GM18870 (cell line): ENCODE data around the gene EIF6.

Experiments used
- ATAC-seq: cut with Tn5 transposase; IDR thresholded peaks from one replicate; pipeline ENCODE4 v1.9.1; 2021; ENCODE audit warnings: moderate library complexity; ENCODE audit not compliant: unreplicated experiment

Gene EIF6

GRCh38 chr20:35295674-35296073, 11.1 kb upstream of the EIF6 start:
- ATAC-seq = no peak

GRCh38 chr20:35295058-35295457, 10.5 kb upstream of the EIF6 start:
- no peak for ATAC-seq

- no peak for ATAC-seq
These were observed 9.7 kb upstream of the EIF6 start for GRCh38 chr20:35294293-35294685.

GRCh38 chr20:35293303-35294292, 9.0 kb upstream of the EIF6 start:
- no peak for ATAC-seq

- ATAC-seq = no peak
These were observed 8.1 kb upstream of the EIF6 start for GRCh38 chr20:35292504-35293285.

GRCh38 chr20:35291654-35292503, 7.3 kb upstream of the EIF6 start, which contains the start of gene FAM83C:
Gene FAM83C, minus strand, starts transcription at chr20:35292425. Its CDS starts 121 bp downstream, at chr20:35292304.
- ATAC-seq = no peak

GRCh38 chr20:35290887-35291417, 6.4 kb upstream of the EIF6 start:
- ATAC-seq = no peak

GRCh38 chr20:35290186-35290886, 5.8 kb upstream of the EIF6 start:
- no peak for ATAC-seq

GRCh38 chr20:35288325-35289060, 3.9 kb upstream of the EIF6 start:
- ATAC-seq = no peak

- no peak for ATAC-seq
These were observed 3.1 kb upstream of the EIF6 start for GRCh38 chr20:35287509-35288324.

- no peak for ATAC-seq
These were observed 2.4 kb upstream of the EIF6 start for GRCh38 chr20:35286899-35287508.

GRCh38 chr20:35286077-35286898, 1.7 kb upstream of the EIF6 start:
- ATAC-seq = no peak

GRCh38 chr20:35285806-35286076, 1.2 kb upstream of the EIF6 start:
- no peak for ATAC-seq

GRCh38 chr20:35284992-35285805, 627 bp upstream of the EIF6 start:
- ATAC-seq = no peak

- no peak for ATAC-seq
These were observed 918 bp downstream of the EIF6 start for GRCh38 chr20:35283441-35284266.
